ENCODE data around the gene SMIM17.
"Not testable (repeated sequence)": the region's sequence is repeated elsewhere in the genome, so short reads cannot be mapped to it uniquely, and the experiment has no call there.

The SMIM17 gene

GRCh38 chr19:56664511-56664910, 21.6 kb downstream of the SMIM17 start:
- DNase-seq (ENCODE audit: extremely low spot score) = no peak
- TF ChIP-seq, protein P1, sequence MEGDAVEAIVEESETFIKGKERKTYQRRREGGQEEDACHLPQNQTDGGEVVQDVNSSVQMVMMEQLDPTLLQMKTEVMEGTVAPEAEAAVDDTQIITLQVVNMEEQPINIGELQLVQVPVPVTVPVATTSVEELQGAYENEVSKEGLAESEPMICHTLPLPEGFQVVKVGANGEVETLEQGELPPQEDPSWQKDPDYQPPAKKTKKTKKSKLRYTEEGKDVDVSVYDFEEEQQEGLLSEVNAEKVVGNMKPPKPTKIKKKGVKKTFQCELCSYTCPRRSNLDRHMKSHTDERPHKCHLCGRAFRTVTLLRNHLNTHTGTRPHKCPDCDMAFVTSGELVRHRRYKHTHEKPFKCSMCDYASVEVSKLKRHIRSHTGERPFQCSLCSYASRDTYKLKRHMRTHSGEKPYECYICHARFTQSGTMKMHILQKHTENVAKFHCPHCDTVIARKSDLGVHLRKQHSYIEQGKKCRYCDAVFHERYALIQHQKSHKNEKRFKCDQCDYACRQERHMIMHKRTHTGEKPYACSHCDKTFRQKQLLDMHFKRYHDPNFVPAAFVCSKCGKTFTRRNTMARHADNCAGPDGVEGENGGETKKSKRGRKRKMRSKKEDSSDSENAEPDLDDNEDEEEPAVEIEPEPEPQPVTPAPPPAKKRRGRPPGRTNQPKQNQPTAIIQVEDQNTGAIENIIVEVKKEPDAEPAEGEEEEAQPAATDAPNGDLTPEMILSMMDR (IDR thresholded peaks at IDR 0.05; ENCODE audit: control extremely low read depth, extremely low read depth, low read depth, missing control alignments) = no peak
- ChIA-PET POLR2A (no interaction called here), CTCF (no interaction called here)

GRCh38 chr19:56667311-56667870, 24.4 kb downstream of the SMIM17 start:
- TF ChIP-seq, protein P1 (IDR thresholded peaks at IDR 0.05; ENCODE audit: control extremely low read depth, extremely low read depth, low read depth, missing control alignments) = no peak
- CTCF ChIA-PET = no interaction called here
- DNase-seq (ENCODE audit: extremely low spot score) = no peak
- POLR2A ChIA-PET = no interaction called here

DNA sequence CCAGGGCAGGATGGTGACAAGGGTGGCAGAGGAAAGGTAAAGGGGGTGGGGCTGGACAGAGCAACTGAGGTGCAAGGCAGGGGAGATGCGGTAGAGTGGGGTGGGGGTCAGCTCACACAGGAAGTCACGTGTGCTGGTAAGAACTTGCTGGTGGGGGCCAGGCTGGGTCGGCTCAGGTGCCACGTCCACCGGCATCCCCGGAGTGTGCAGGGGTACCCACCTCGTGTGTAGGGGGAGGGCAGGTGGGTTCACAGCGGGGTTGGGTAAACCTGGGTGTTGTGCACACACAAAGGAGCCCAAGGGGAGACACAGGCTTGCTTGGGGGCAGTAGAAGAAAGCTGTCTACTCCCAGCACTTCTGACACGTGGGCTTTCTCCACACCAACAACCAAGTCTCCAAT, 25.7 kb downstream of the SMIM17 start:
- TF ChIP-seq, protein P1 (IDR thresholded peaks at IDR 0.05; ENCODE audit: control extremely low read depth, extremely low read depth, low read depth, missing control alignments) = no peak
- ChIA-PET CTCF (no interaction called here), POLR2A (no interaction called here)
- no peak for DNase-seq (ENCODE audit: extremely low spot score)

- ChIA-PET POLR2A (no interaction called here), CTCF (no interaction called here)
- TF ChIP-seq, protein P1 (IDR thresholded peaks at IDR 0.05; ENCODE audit: control extremely low read depth, extremely low read depth, low read depth, missing control alignments) = no peak
- DNase-seq (ENCODE audit: extremely low spot score) = no peak
These were observed 27.5 kb downstream of the SMIM17 start for GRCh38 chr19:56670401-56670960.

- CTCF ChIA-PET = no interaction called here
- DNase-seq (ENCODE audit: extremely low spot score) = no peak
- TF ChIP-seq, protein P1 (IDR thresholded peaks at IDR 0.05; ENCODE audit: control extremely low read depth, extremely low read depth, low read depth, missing control alignments) = no peak
- POLR2A ChIA-PET = no interaction called here
These were observed 28.1 kb downstream of the SMIM17 start for GRCh38 chr19:56670961-56671612.

GRCh38 chr19:56671613-56671994, 28.6 kb downstream of the SMIM17 start, which contains the start of gene ZNF835:
Gene ZNF835 (minus strand): TSS chr19:56671757. CDS start chr19:56665198, 6,559 bp downstream.
- ChIA-PET CTCF (no interaction called here), POLR2A (no interaction called here)
- peak; percentile 31 for DNase-seq (ENCODE audit: extremely low spot score)
- TF ChIP-seq, protein P1 (IDR thresholded peaks at IDR 0.05; ENCODE audit: control extremely low read depth, extremely low read depth, low read depth, missing control alignments) = no peak

- DNase-seq (ENCODE audit: extremely low spot score); CTCF ChIA-PET; POLR2A ChIA-PET: not testable (repeated sequence)
These were observed 29.7 kb downstream of the SMIM17 start for GRCh38 chr19:56672610-56673009.

All from GM10248 (cell line).